Measurements from ENCODE around the gene HTT. TPM values are rescaled to one million over a fixed set of nuclear protein-coding genes. Genes with fewer than 3 reads are reported as not detected.
"Not testable (repeated sequence)": the region's sequence is repeated elsewhere in the genome, so short reads cannot be mapped to it uniquely, and the experiment has no call there.

The HTT gene
- total RNA-seq, 1 donor from 2014 or later, result 48.0 TPM

DNA sequence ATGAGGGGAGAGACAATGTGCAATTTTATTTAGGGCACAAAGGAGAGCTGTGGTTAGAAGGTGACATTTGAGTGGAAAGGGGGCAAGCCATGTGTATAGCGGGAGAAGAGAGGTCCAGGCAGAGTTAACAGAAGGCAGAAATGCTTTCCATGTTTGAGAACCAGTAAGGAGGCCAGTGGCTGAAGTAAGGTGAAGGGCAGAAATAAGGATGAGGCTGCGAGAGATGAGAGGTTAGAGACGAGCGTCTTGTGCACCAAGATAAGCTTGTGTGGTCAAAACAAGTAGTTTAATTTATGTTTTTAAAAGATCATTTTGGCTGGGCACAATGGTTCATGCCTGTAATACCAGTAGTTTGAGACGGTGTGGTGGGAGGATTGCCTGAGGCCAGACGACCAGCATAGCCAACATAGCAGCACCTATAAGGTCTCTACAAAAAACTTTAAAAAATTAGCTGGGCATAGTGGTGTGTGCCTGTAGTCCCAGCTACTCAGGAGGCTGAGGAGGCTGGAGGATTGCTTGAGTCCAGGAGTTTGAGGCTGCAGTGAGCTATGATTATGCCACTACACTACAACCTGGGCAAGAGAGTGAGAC, 8.5 kb downstream of the HTT start:
- H3K36me3 Mint-ChIP-seq, result peaks cover 16% of the 10 kb centered on the region
- TF ChIP-seq, protein P1, sequence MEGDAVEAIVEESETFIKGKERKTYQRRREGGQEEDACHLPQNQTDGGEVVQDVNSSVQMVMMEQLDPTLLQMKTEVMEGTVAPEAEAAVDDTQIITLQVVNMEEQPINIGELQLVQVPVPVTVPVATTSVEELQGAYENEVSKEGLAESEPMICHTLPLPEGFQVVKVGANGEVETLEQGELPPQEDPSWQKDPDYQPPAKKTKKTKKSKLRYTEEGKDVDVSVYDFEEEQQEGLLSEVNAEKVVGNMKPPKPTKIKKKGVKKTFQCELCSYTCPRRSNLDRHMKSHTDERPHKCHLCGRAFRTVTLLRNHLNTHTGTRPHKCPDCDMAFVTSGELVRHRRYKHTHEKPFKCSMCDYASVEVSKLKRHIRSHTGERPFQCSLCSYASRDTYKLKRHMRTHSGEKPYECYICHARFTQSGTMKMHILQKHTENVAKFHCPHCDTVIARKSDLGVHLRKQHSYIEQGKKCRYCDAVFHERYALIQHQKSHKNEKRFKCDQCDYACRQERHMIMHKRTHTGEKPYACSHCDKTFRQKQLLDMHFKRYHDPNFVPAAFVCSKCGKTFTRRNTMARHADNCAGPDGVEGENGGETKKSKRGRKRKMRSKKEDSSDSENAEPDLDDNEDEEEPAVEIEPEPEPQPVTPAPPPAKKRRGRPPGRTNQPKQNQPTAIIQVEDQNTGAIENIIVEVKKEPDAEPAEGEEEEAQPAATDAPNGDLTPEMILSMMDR (conservative IDR thresholded peaks at IDR 0.05), result no peak
- no peak overlapping the region for H3K27ac Mint-ChIP-seq
- peaks cover 30% of the 10 kb centered on the region for H3K4me1 Mint-ChIP-seq (ENCODE audit: unreplicated experiment)
- H3K9me3 Mint-ChIP-seq, result peaks cover 4% of the 10 kb centered on the region
- no peaks in the 10 kb centered on the region for H3K27me3 Mint-ChIP-seq
- peak overlapping the region; percentile 12 for H3K4me3 Mint-ChIP-seq
- no peak for DNase-seq (ENCODE audit: extremely low spot score, unreplicated experiment)

DNA sequence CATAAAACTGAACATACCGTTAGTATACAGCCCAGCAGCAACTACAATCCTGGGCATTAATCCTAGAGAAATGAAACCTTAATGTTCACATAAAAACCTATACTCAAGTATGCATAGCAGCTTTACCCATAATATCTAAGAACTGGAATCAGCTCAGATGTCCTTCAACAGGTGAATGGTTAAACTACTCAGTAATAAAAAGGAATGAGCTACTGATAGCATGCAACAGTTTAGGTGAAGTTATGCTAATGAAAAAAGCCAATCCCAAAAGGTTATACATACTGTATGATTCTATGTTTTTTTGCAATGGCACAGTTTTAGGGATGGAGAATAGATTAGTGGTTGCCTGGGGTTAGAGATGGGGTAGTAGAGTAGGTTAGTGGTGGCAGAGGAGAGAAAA, 9.3 kb downstream of the HTT start:
- Mint-ChIP-seq H3K36me3 (peaks cover 22% of the 10 kb centered on the region), H3K9me3 (peaks cover 4% of the 10 kb centered on the region), H3K4me3 (peak overlapping the region; percentile 44), H3K27me3 (no peaks in the 10 kb centered on the region), H3K4me1 (ENCODE audit: unreplicated experiment) (peaks cover 27% of the 10 kb centered on the region), H3K27ac (peak overlapping the region; percentile 61)
- TF ChIP-seq, protein P1 (conservative IDR thresholded peaks at IDR 0.05), result no peak
- DNase-seq (ENCODE audit: extremely low spot score, unreplicated experiment), result no peak

DNA sequence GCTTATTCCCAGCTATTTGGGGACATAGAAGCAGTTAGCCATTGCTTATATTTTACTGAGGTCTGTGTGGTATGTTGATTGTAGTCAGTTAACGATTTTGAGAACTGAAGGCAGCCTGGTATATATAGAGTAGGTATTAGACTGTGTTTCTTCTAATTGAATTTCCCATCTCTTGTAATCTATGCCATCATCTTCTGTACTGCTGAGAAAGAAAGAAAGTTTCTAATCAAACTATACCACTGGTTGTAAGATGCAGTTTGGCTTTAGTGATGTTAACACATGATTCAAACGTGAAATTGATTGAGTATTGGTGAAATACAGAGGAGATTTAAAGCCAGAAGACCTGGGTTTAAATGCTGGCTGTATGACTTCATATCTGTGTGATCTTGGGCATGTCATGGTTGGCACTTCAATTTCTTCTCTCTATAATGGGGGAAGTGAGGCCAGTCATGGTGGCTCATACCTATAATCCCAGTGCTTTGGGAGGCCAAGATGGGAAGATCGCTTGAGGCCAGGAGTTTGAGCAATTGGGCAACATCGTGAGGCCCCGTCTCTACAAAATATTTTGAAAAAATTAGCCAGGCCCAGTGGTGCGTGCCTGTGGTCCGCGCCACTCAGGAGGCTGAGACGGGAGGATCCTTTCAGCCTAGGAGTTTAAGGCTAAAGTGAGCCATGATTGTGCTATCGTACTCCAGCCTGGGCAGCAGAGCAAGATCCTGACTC, 11.6 kb downstream of the HTT start:
- Mint-ChIP-seq H3K9me3 (peaks cover 4% of the 10 kb centered on the region), H3K4me3 (peak overlapping the region; percentile 71), H3K27ac (peak overlapping the region; percentile 75), H3K27me3 (no peaks in the 10 kb centered on the region), H3K4me1 (ENCODE audit: unreplicated experiment) (peaks cover 22% of the 10 kb centered on the region), H3K36me3 (peaks cover 28% of the 10 kb centered on the region)
- TF ChIP-seq, protein P1 (conservative IDR thresholded peaks at IDR 0.05), result no peak
- DNase-seq (ENCODE audit: extremely low spot score, unreplicated experiment), result no peak

DNA sequence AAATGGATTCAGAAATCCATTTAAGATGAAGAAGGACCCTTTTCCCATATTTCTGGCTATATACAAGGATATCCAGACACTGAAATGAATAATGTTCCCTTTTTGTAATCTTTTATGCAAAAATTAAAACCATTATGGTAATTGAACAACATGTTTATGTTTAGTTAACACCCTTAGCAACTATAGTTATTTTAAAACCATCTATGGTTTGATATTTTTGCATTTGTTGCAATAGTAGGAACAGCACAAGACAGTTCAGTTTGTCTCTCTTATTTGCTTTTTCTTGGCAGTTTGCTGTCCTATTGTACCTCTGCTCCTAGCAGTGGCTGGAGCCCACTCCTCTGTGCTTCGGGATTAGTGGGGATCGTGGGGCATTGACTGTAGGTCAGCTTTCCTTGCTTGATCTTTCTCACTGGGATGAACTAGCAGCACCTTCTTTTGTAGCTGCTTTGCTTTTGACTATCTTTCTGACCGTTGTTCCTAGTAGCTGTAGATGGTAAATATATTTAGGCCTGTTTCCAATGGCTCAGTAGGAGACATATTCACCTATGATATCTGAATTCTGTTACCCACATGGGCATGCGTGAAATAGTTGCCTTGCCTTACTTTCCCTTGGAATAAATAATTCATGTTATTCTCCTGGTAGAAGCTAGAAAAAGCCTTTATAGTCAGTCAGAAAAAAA, 12.8 kb downstream of the HTT start:
- TF ChIP-seq, protein P1 (conservative IDR thresholded peaks at IDR 0.05), result no peak
- Mint-ChIP-seq H3K9me3 (peaks cover 4% of the 10 kb centered on the region), H3K27me3 (no peaks in the 10 kb centered on the region), H3K4me1 (ENCODE audit: unreplicated experiment) (peaks cover 19% of the 10 kb centered on the region), H3K4me3 (no peak overlapping the region), H3K27ac (no peak overlapping the region), H3K36me3 (peaks cover 30% of the 10 kb centered on the region)
- DNase-seq (ENCODE audit: extremely low spot score, unreplicated experiment), result no peak

DNA sequence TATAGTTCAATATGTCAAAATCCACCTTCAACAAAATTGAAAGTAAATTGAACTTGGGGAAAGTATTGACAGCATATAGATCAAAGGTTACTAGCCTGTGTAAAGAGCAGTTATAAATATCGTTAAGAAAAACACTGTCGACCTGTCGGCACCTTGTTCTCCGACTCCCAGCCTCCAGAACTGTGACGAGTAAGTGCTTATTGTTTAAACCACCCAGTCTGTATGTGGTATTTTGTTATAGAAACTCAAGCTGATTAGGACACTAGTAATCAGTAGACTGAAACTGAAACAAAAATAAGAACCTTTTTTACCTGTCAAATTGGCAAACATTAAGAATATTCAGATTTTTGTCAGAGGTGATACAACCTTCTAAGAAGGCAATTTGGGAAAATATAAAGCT, 17.0 kb downstream of the HTT start:
- Mint-ChIP-seq H3K27me3 (no peaks in the 10 kb centered on the region), H3K4me1 (ENCODE audit: unreplicated experiment) (no peaks in the 10 kb centered on the region), H3K27ac (no peak overlapping the region), H3K4me3 (no peak overlapping the region), H3K36me3 (peaks cover 45% of the 10 kb centered on the region), H3K9me3 (no peaks in the 10 kb centered on the region)
- TF ChIP-seq, protein P1 (conservative IDR thresholded peaks at IDR 0.05), result no peak
- no peak for DNase-seq (ENCODE audit: extremely low spot score, unreplicated experiment)

DNA sequence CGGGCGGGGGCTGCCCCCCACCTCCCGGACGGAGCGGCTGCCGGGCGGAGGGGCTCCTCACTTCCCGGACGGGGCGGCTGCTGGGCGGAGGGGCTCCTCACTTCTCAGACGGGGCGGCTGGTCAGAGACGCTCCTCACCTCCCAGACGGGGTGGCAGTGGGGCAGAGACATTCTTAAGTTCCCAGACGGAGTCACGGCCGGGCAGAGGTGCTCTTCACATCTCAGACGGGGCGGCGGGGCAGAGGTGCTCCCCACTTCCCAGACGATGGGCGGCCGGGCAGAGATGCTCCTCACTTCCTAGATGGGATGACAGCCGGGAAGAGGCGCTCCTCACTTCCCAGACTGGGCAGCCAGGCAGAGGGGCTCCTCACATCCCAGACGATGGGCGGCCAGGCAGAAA, 20.2 kb downstream of the HTT start:
- H3K27me3 Mint-ChIP-seq; H3K4me3 Mint-ChIP-seq; H3K4me1 Mint-ChIP-seq (ENCODE audit: unreplicated experiment); H3K9me3 Mint-ChIP-seq; DNase-seq (ENCODE audit: extremely low spot score, unreplicated experiment); H3K27ac Mint-ChIP-seq: not testable (repeated sequence)
- H3K36me3 Mint-ChIP-seq, result peaks cover 30% of the 10 kb centered on the region

Data from type B pancreatic cell (in vitro differentiated cells).